Neural progenitor cell (in vitro differentiated cells): Measurements from ENCODE around the gene STT3A. TPM values are rescaled to one million over a fixed set of nuclear protein-coding genes. Genes with fewer than 3 reads are reported as not detected.
A peak's percentile ranks its signal among the peaks of the same experiment; 100 is the strongest.

Experiments
- DNase-seq: peaks from one replicate; pipeline ENCODE4 v3.0.0-alpha.2; 2016; ENCODE audit warnings: low spot score
- H2AFZ ChIP-seq: fragments of 200-600 bp; sonication (generic); replicated peaks from 2 replicates; pipeline ENCODE4 v1.6.1; 2016; ENCODE audit warnings: antibody characterized with exemption
- H3F3A ChIP-seq: fragments of 200-600 bp; sonication (generic); 2 replicates; pipeline ENCODE4 v1.6.1; 2016; ENCODE audit warnings: antibody characterized with exemption, low read depth
- H3K27ac ChIP-seq: fragments of 200-600 bp; sonication (generic); 2 replicates; pipeline ENCODE4 v1.5.1; 2016; ENCODE audit warnings: mild to moderate bottlenecking
- H3K27me3 ChIP-seq: fragments of 200-600 bp; sonication (generic); 2 replicates; pipeline ENCODE4 v1.6.1; 2016; ENCODE audit warnings: mild to moderate bottlenecking, moderate library complexity
- H3K36me3 ChIP-seq: fragments of 200-600 bp; sonication (generic); 2 replicates; pipeline ENCODE4 v1.5.1; 2016
- H3K4me1 ChIP-seq: fragments of 200-600 bp; sonication (generic); 2 replicates; pipeline ENCODE4 v1.6.1; 2016; ENCODE audit warnings: mixed run types
- H3K4me2 ChIP-seq: fragments of 200-600 bp; sonication (generic); 2 replicates; pipeline ENCODE4 v1.6.1; 2016
- H3K4me3 ChIP-seq: fragments of 200-600 bp; sonication (generic); 2 replicates; pipeline ENCODE4 v1.5.1; 2016
- H3K79me2 ChIP-seq: fragments of 200-600 bp; sonication (generic); 2 replicates; pipeline ENCODE4 v1.6.1; 2016; ENCODE audit warnings: low read depth
- H3K9ac ChIP-seq: fragments of 200-600 bp; sonication (generic); 2 replicates; pipeline ENCODE4 v1.6.1; 2016
- H3K9me3 ChIP-seq: fragments of 200-600 bp; sonication (generic); 2 replicates; pipeline ENCODE4 v1.5.1; 2016; ENCODE audit warnings: low read depth
- H4K20me1 ChIP-seq: fragments of 200-600 bp; sonication (generic); 2 replicates; pipeline ENCODE4 v1.6.1; 2016; ENCODE audit warnings: low read depth
- H3K27ac Mint-ChIP-seq: 3 replicates; pipeline ENCODE4 v1.8.0; 2021; ENCODE audit warnings: mixed read lengths
- H3K27me3 Mint-ChIP-seq: 2 replicates; pipeline ENCODE4 v1.8.0; 2022; ENCODE audit warnings: low read depth, mild to moderate bottlenecking, inconsistent platforms, moderate library complexity, mixed read lengths; ENCODE audit not compliant: insufficient read depth
- H3K36me3 Mint-ChIP-seq: 3 replicates; pipeline ENCODE4 v1.8.0; 2021; ENCODE audit warnings: mixed read lengths
- H3K4me1 Mint-ChIP-seq: 3 replicates; pipeline ENCODE4 v1.8.0; 2021; ENCODE audit warnings: mixed read lengths
- H3K4me3 Mint-ChIP-seq: 3 replicates; pipeline ENCODE4 v1.8.0; 2021; ENCODE audit warnings: mild to moderate bottlenecking, moderate library complexity, mixed read lengths
- H3K9me3 Mint-ChIP-seq: 3 replicates; pipeline ENCODE4 v1.8.0; 2020; ENCODE audit warnings: mixed read lengths
- CTCF ChIP-seq: fragments of 200-600 bp; sonication (generic); IDR thresholded peaks from 2 replicates; pipeline ENCODE4 v1.5.1; 2017; ENCODE audit warnings: antibody characterized with exemption, mild to moderate bottlenecking
- EZH2 ChIP-seq: fragments of 200-600 bp; sonication (generic); IDR thresholded peaks from 2 replicates; pipeline ENCODE4 v1.6.1; 2017; ENCODE audit warnings: antibody characterized with exemption, mild to moderate bottlenecking, moderate library complexity
- EZH2phosphoT487 ChIP-seq: fragments of 200-600 bp; sonication (generic); IDR thresholded peaks from 2 replicates; pipeline ENCODE4 v1.6.1; 2017; ENCODE audit warnings: antibody characterized with exemption
- total RNA-seq: library from RNA; depleted of rRNA; stranded (reverse); fragments of >200 nt; gene quantifications from 2 replicates; pipeline ENCODE4 v1.2.3, GENCODE V29; 2015; ENCODE audit warnings: low replicate concordance

The STT3A gene
- total RNA-seq, 1 donor from 2014 or later = 111 TPM

DNA sequence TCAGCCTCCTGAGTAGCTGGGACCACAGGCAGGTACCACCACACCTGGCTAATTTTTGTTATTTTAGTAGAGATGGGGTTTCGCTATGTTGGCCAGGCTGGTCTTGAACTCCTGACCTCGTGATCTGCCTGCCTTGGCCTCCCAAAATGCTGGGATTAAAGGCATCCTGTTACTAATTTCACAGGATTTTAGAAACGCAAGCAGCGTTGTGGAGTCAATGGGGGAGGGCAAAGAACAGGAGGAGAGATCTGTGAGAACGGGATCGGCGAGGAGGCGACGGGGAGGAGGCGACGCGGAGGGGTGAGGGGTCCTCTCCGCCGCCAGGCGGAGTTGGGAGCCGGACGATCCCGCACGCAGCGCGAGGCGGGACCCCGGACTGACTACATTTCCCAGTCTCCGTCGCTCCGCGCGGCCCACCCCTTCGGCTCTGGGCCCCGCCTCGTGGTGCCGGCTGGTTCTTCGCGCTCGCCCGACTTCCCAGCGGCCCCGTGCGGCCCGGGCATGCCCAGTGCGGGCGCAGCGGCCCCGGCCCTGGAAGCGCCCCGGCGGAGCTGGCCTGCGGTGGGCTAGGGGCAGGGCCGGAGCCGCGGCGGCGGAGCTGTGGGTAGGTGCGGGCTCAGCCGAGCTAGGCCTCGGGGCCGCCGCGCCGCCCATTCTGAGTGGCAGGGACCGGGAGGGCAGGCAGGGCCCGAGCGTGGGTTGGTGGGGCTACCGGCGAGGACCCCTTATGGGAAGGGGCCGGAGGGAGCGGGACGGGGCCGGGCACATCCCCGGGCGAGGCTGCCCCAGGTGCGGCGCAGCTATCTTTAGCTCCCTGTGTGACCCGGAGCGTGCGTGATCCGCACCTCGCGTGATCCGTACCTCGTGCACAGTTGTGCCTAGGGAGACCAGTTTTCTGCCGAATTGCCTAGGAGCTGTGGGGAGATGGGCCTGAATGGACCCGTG, 23.4 kb upstream of the STT3A start, which contains the start of gene EI24:
EI24 (plus strand) TSS at position 508 of the 945 bp plus-strand sequence. CDS start 3,051 bp downstream, outside the sequence.
- H3K27ac ChIP-seq = no peak within 1 kb of the TSS
- H3K4me1 ChIP-seq = peaks cover 9% of the 10 kb centered on the region
- Mint-ChIP-seq H3K36me3 (peaks cover 6% of the 10 kb centered on the region), H3K4me1 (peaks cover 16% of the 10 kb centered on the region), H3K4me3 (peak within 1 kb of the TSS; percentile 95), H3K27ac (peak within 1 kb of the TSS; percentile 92), H3K9me3 (peaks cover 4% of the 10 kb centered on the region), H3K27me3 (peaks cover 2% of the 10 kb centered on the region)
- H3K9me3 ChIP-seq = no peaks in the 10 kb centered on the region
- H3F3A ChIP-seq = no peaks in the 10 kb centered on the region
- H3K9ac ChIP-seq = peak within 1 kb of the TSS; percentile 84
- peak; percentile 78 for TF ChIP-seq CTCF
- TF ChIP-seq EZH2phosphoT487 = no peak
- no peak for TF ChIP-seq EZH2
- peak within 1 kb of the TSS; percentile 90 for H3K4me2 ChIP-seq
- DNase-seq = peak; percentile 98
- peak within 1 kb of the TSS; percentile 82 for H2AFZ ChIP-seq
- H3K36me3 ChIP-seq = no peaks in the 10 kb centered on the region
- H3K27me3 ChIP-seq = no peaks in the 10 kb centered on the region
- peaks cover 34% of the 10 kb centered on the region for H3K79me2 ChIP-seq
- H4K20me1 ChIP-seq = peaks cover 10% of the 10 kb centered on the region
- peak within 1 kb of the TSS; percentile 80 for H3K4me3 ChIP-seq

- Histone ChIP-seq H3K9ac (peak overlapping the region; percentile 84), H3K4me2 (peak overlapping the region; percentile 90), H3K79me2 (peaks cover 34% of the 10 kb centered on the region), H3K27me3 (no peaks in the 10 kb centered on the region), H3K4me1 (peaks cover 9% of the 10 kb centered on the region), H3K36me3 (no peaks in the 10 kb centered on the region), H3K27ac (no peak overlapping the region), H3K9me3 (no peaks in the 10 kb centered on the region), H3F3A (no peaks in the 10 kb centered on the region), H4K20me1 (peaks cover 10% of the 10 kb centered on the region), H2AFZ (peak overlapping the region; percentile 82), H3K4me3 (peak overlapping the region; percentile 80)
- peak; percentile 12 for DNase-seq
- Mint-ChIP-seq H3K4me3 (peak overlapping the region; percentile 90), H3K27ac (no peak overlapping the region), H3K4me1 (peaks cover 16% of the 10 kb centered on the region), H3K27me3 (peaks cover 2% of the 10 kb centered on the region), H3K9me3 (peaks cover 4% of the 10 kb centered on the region), H3K36me3 (peaks cover 9% of the 10 kb centered on the region)
- no peak for TF ChIP-seq CTCF
- TF ChIP-seq EZH2 = no peak
- TF ChIP-seq EZH2phosphoT487 = no peak
These were observed 22.6 kb upstream of the STT3A start for GRCh38 chr11:125569915-125570621.

DNA sequence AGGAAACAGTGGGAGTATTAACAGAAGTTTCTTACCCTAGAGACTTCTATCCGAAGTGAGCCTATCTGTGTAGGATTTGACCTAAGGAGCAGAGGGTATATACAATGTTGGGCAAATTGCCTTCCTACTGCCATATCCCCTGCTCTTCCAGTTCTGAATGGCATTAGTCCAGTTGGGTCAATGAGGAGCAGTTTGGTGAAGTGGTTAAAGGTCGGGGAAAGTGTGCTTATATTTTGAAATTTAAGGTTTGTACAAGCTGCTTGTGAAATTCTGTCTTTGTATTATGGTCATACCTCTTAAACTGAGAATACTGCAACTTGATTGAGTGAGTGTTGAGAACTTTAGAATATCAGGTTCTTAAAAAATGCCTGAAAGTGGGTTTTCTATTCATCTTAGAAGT, 21.7 kb upstream of the STT3A start:
- no peak for TF ChIP-seq EZH2phosphoT487
- no peak for TF ChIP-seq CTCF
- no peak for TF ChIP-seq EZH2
- H3K27me3 Mint-ChIP-seq = peaks cover 2% of the 10 kb centered on the region
- no peak overlapping the region for H3K9ac ChIP-seq
- peaks cover 3% of the 10 kb centered on the region for H3K36me3 ChIP-seq
- no peak overlapping the region for H3K27ac Mint-ChIP-seq
- H3K27me3 ChIP-seq = no peaks in the 10 kb centered on the region
- H3K27ac ChIP-seq = no peak overlapping the region
- no peaks in the 10 kb centered on the region for H3K9me3 ChIP-seq
- DNase-seq = no peak
- H4K20me1 ChIP-seq = peaks cover 10% of the 10 kb centered on the region
- H3K36me3 Mint-ChIP-seq = peaks cover 9% of the 10 kb centered on the region
- peaks cover 4% of the 10 kb centered on the region for H3K9me3 Mint-ChIP-seq
- peak overlapping the region; percentile 80 for H3K4me3 ChIP-seq
- peaks cover 16% of the 10 kb centered on the region for H3K4me1 Mint-ChIP-seq
- H2AFZ ChIP-seq = no peak overlapping the region
- peaks cover 34% of the 10 kb centered on the region for H3K79me2 ChIP-seq
- peak overlapping the region; percentile 90 for H3K4me3 Mint-ChIP-seq
- no peaks in the 10 kb centered on the region for H3F3A ChIP-seq
- peak overlapping the region; percentile 90 for H3K4me2 ChIP-seq
- peaks cover 9% of the 10 kb centered on the region for H3K4me1 ChIP-seq
